Dermis blood vessel endothelial cell (primary cell): Measurements from ENCODE around the gene HTN3. TPM values are rescaled to one million over a fixed set of nuclear protein-coding genes. Genes with fewer than 3 reads are reported as not detected.
A peak's percentile ranks its signal among the peaks of the same experiment; 100 is the strongest.
"Not testable (repeated sequence)": the region's sequence is repeated elsewhere in the genome, so short reads cannot be mapped to it uniquely, and the experiment has no call there.

Experiments
- DNase-seq: peaks from one replicate; pipeline ENCODE4 v3.0.0; 2010
- total RNA-seq: library from RNA; depleted of rRNA; stranded (reverse); fragments of >200 nt; gene quantifications from 2 replicates; pipeline ENCODE4 v1.2.3, GENCODE V29; 2014

Gene HTN3
- total RNA-seq = not detected in 2 replicates

GRCh38 chr4:70028159-70028558 is at the start of gene HTN3:
Gene HTN3 (plus strand): TSS chr4:70028459. CDS start chr4:70030741, 2,282 bp downstream.
- DNase-seq = not testable (repeated sequence)

GRCh38 chr4:69984030-69984443 is 44.2 kb upstream of the HTN3 start:
- peak; percentile 10 for DNase-seq

GRCh38 chr4:69986663-69987062 is 41.6 kb upstream of the HTN3 start:
- no peak for DNase-seq

- no peak for DNase-seq
Measured at GRCh38 chr4:69991016-69991415, 37.2 kb upstream of the HTN3 start.

- no peak for DNase-seq
Measured at GRCh38 chr4:69994782-69995181, 33.5 kb upstream of the HTN3 start.

GRCh38 chr4:69995526-69996016 is 32.7 kb upstream of the HTN3 start, which contains the start of gene STATH:
Gene STATH (plus strand): TSS chr4:69995966. CDS start chr4:69998438, 2,472 bp downstream.
- no peak for DNase-seq

GRCh38 chr4:69999420-69999819 is 28.8 kb upstream of the HTN3 start:
- DNase-seq = no peak

GRCh38 chr4:70000711-70001110 is 27.5 kb upstream of the HTN3 start:
- DNase-seq = no peak

- no peak for DNase-seq
Measured at GRCh38 chr4:70002507-70002906, 25.8 kb upstream of the HTN3 start.

GRCh38 chr4:70008771-70009170 is 19.5 kb upstream of the HTN3 start:
- no peak for DNase-seq

- not testable (repeated sequence) for DNase-seq
Measured at GRCh38 chr4:70019006-70019405, 9.3 kb upstream of the HTN3 start.

GRCh38 chr4:70023218-70023617 is 5.0 kb upstream of the HTN3 start:
- DNase-seq = no peak

GRCh38 chr4:70027011-70027410 is 1.2 kb upstream of the HTN3 start:
- no peak for DNase-seq

GRCh38 chr4:70037559-70037958 is 9.3 kb downstream of the HTN3 start:
- not testable (repeated sequence) for DNase-seq

- not testable (repeated sequence) for DNase-seq
Measured at GRCh38 chr4:70039928-70040327, 11.7 kb downstream of the HTN3 start.

GRCh38 chr4:70041652-70042286 is 13.5 kb downstream of the HTN3 start:
- no peak for DNase-seq

GRCh38 chr4:70050138-70050537 is 21.9 kb downstream of the HTN3 start, which contains the start of gene HTN1:
Gene HTN1 (plus strand): TSS chr4:70050438. CDS start chr4:70053077, 2,639 bp downstream.
- DNase-seq = not testable (repeated sequence)

GRCh38 chr4:70056534-70056933 is 28.3 kb downstream of the HTN3 start:
- not testable (repeated sequence) for DNase-seq

- no peak for DNase-seq
Measured at GRCh38 chr4:70057651-70058050, 29.4 kb downstream of the HTN3 start.

- no peak for DNase-seq
Measured at GRCh38 chr4:70059149-70059548, 30.9 kb downstream of the HTN3 start.

GRCh38 chr4:70062000-70062399 is 33.7 kb downstream of the HTN3 start:
- DNase-seq = no peak

- DNase-seq = no peak
Measured at GRCh38 chr4:70080205-70080604, 51.9 kb downstream of the HTN3 start.
